ENCODE data around the gene NEO1.

NEO1 gene

DNA sequence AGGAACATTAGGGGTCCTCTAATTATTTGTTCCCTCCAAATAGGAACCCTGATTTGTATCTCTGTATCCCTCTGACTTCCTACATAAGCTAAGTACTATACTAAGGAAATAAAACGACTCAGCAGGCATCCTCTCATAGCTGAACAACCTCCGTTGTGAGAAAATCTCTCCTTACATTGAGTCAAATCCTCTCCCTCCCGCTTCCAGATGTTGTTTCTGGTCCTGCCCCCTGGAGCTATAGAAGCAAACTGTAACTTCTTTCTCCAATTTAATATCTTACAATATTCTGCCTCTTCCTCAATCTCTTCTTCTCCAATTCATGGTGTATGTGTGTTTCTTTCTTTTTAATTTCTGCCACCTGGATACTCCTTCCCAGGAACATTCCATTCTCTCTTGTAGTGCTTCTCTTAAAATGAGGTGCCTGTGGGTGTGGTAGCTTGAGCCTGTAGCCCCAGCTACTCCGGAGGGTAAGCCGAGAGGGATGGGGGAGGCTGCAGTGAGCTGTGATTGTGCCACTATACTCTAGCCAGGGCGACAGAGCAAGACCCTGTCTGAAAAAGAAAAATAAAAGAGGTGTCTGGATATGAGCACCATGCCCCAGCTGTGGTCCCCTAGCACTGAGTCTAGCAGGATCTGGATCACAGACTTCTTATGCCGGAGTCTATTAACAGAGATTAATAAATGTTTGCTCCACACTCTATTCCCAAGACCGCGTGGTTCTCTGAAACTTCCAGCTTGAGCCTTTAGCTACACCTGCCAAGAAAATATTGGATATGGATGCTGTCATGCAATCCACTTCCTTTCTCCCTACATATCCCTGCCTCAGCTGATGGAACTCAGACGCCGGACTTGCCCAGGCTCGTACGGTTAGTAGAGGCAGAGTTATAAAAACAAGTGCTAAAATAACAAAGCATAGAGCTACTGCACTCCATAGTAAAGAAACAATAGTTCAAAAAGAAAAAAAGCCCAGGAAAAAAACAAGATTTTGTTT, 42.9 kb upstream of the NEO1 start:
- H3K9me3 ChIP-seq (ENCODE audit: low read length) = no peaks in the 10 kb centered on the region
- H3K36me3 ChIP-seq (ENCODE audit: insufficient read depth, low read length) = no peaks in the 10 kb centered on the region
- no peak overlapping the region for H2AFZ ChIP-seq (ENCODE audit: low read length)
- no peak overlapping the region for H3K4me3 ChIP-seq (ENCODE audit: low read depth, low read length, poor library complexity, severe bottlenecking)
- no peak overlapping the region for H3K9ac ChIP-seq (ENCODE audit: low read length)
- H3F3A ChIP-seq (ENCODE audit: insufficient read depth, low read length) = no peaks in the 10 kb centered on the region
- no peaks in the 10 kb centered on the region for H3K79me2 ChIP-seq (ENCODE audit: insufficient read depth, low read length)
- H3K4me2 ChIP-seq (ENCODE audit: low read length) = no peak overlapping the region
- no peaks in the 10 kb centered on the region for H3K4me1 ChIP-seq (ENCODE audit: insufficient read depth, low read length, severe bottlenecking)
- no peak overlapping the region for H3K27ac ChIP-seq (ENCODE audit: low read depth, low read length, poor library complexity, severe bottlenecking)
- H3K9me2 ChIP-seq (ENCODE audit: low read depth, low read length) = no peaks in the 10 kb centered on the region
- no peak for TF ChIP-seq EZH2 (IDR thresholded peaks at IDR 0.05; ENCODE audit: borderline replicate concordance, low read length)
- TF ChIP-seq, protein P1, sequence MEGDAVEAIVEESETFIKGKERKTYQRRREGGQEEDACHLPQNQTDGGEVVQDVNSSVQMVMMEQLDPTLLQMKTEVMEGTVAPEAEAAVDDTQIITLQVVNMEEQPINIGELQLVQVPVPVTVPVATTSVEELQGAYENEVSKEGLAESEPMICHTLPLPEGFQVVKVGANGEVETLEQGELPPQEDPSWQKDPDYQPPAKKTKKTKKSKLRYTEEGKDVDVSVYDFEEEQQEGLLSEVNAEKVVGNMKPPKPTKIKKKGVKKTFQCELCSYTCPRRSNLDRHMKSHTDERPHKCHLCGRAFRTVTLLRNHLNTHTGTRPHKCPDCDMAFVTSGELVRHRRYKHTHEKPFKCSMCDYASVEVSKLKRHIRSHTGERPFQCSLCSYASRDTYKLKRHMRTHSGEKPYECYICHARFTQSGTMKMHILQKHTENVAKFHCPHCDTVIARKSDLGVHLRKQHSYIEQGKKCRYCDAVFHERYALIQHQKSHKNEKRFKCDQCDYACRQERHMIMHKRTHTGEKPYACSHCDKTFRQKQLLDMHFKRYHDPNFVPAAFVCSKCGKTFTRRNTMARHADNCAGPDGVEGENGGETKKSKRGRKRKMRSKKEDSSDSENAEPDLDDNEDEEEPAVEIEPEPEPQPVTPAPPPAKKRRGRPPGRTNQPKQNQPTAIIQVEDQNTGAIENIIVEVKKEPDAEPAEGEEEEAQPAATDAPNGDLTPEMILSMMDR (IDR thresholded peaks at IDR 0.05; ENCODE audit: low read length) = no peak
- H3K27me3 ChIP-seq (ENCODE audit: insufficient read depth, low read length) = no peaks in the 10 kb centered on the region
- no peaks in the 10 kb centered on the region for H4K20me1 ChIP-seq (ENCODE audit: insufficient read depth, low read length)

DNA sequence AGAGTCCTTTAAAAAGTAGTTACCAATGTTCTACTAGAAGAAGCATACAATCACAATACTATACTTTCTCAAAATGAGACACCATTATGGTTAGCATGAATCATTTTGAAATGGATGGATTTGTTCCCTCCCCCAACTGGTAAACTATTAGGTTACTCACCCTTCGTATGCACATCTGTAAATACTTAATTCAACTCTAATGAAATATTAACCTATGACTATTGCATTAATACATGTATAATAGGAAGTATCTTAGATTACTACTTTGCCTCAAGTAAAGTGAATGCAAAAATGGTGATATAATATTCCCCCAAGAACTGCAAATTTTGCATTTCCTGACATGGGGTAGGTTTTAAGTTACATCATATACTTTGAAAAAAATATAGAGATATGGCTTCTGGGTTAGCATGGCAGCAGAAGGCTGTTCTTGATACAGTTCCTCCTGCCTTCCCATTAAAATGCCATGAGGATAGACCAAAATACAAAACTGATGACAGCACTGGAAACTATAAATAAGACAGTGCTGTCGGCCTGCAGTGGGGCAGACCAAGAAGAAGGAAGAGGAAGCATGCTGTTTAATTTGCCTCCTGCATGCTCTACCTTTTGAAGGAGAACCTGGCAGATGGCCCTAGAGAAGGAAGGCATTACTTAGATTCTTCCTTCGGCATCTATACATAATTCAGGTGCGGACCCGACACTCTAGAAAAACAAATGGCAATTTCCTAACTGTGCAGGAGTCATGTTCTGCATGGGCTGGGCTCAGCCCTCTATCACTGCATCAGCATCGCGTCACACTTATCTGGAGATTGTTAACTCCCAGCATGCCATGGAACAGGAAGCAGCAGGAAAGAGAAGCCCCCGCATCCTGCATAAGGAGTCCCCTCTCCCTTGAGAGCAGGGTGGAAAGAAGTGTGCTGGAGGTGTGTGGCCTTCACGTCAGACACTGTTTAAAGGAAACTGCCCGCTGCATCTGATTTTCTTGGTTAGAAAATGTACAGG, 41.8 kb upstream of the NEO1 start:
- TF ChIP-seq, protein P1 (IDR thresholded peaks at IDR 0.05; ENCODE audit: low read length) = no peak
- TF ChIP-seq EZH2 (IDR thresholded peaks at IDR 0.05; ENCODE audit: borderline replicate concordance, low read length) = no peak
- H3K9me2 ChIP-seq (ENCODE audit: low read depth, low read length) = no peaks in the 10 kb centered on the region
- no peak overlapping the region for H3K27ac ChIP-seq (ENCODE audit: low read depth, low read length, poor library complexity, severe bottlenecking)
- H3K4me1 ChIP-seq (ENCODE audit: insufficient read depth, low read length, severe bottlenecking) = no peaks in the 10 kb centered on the region
- H3F3A ChIP-seq (ENCODE audit: insufficient read depth, low read length) = no peaks in the 10 kb centered on the region
- no peak overlapping the region for H3K4me2 ChIP-seq (ENCODE audit: low read length)
- H3K4me3 ChIP-seq (ENCODE audit: low read depth, low read length, poor library complexity, severe bottlenecking) = no peak overlapping the region
- H3K9me3 ChIP-seq (ENCODE audit: low read length) = no peaks in the 10 kb centered on the region
- H3K36me3 ChIP-seq (ENCODE audit: insufficient read depth, low read length) = no peaks in the 10 kb centered on the region
- no peaks in the 10 kb centered on the region for H3K79me2 ChIP-seq (ENCODE audit: insufficient read depth, low read length)
- no peaks in the 10 kb centered on the region for H4K20me1 ChIP-seq (ENCODE audit: insufficient read depth, low read length)
- no peak overlapping the region for H3K9ac ChIP-seq (ENCODE audit: low read length)
- no peaks in the 10 kb centered on the region for H3K27me3 ChIP-seq (ENCODE audit: insufficient read depth, low read length)
- no peak overlapping the region for H2AFZ ChIP-seq (ENCODE audit: low read length)

DNA sequence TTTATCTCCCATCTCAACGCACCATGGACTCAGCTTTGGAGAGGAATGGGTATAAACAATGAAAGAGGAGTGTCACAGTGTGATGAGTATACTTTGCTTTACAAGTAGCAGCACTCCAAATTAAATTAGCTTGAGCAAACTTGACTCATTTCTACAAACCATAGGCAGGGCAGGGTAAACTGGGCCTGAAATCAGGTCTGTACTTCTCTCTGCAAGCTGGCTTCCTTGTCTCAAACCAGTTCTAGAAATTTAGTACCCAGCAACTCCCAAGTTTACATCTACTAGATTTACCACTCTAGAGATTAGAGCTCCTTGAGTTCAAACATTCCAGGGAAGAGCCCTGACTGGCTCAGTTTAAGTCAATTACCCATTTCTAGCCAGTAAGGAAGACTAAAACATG, 37.4 kb upstream of the NEO1 start:
- H3F3A ChIP-seq (ENCODE audit: insufficient read depth, low read length) = no peaks in the 10 kb centered on the region
- no peaks in the 10 kb centered on the region for H3K27me3 ChIP-seq (ENCODE audit: insufficient read depth, low read length)
- no peaks in the 10 kb centered on the region for H3K9me3 ChIP-seq (ENCODE audit: low read length)
- H3K9ac ChIP-seq (ENCODE audit: low read length) = no peak overlapping the region
- no peak overlapping the region for H3K4me2 ChIP-seq (ENCODE audit: low read length)
- no peaks in the 10 kb centered on the region for H4K20me1 ChIP-seq (ENCODE audit: insufficient read depth, low read length)
- TF ChIP-seq, protein P1 (IDR thresholded peaks at IDR 0.05; ENCODE audit: low read length) = no peak
- TF ChIP-seq EZH2 (IDR thresholded peaks at IDR 0.05; ENCODE audit: borderline replicate concordance, low read length) = no peak
- H3K36me3 ChIP-seq (ENCODE audit: insufficient read depth, low read length) = no peaks in the 10 kb centered on the region
- no peak overlapping the region for H3K27ac ChIP-seq (ENCODE audit: low read depth, low read length, poor library complexity, severe bottlenecking)
- H2AFZ ChIP-seq (ENCODE audit: low read length) = no peak overlapping the region
- no peaks in the 10 kb centered on the region for H3K9me2 ChIP-seq (ENCODE audit: low read depth, low read length)
- no peak overlapping the region for H3K4me3 ChIP-seq (ENCODE audit: low read depth, low read length, poor library complexity, severe bottlenecking)
- H3K79me2 ChIP-seq (ENCODE audit: insufficient read depth, low read length) = no peaks in the 10 kb centered on the region
- no peaks in the 10 kb centered on the region for H3K4me1 ChIP-seq (ENCODE audit: insufficient read depth, low read length, severe bottlenecking)

Data from OCI-LY1 (cell line).